Measurements from ENCODE around the gene RYR2.
"Not testable (repeated sequence)": the region's sequence is repeated elsewhere in the genome, so short reads cannot be mapped to it uniquely, and the experiment has no call there.

The RYR2 gene

GRCh38 chr1:237133921-237134320 is 91.9 kb downstream of the RYR2 start:
- no peak overlapping the region for H3K27ac ChIP-seq
- H3K4me3 ChIP-seq = no peak overlapping the region

GRCh38 chr1:237134929-237135328 is 92.9 kb downstream of the RYR2 start:
- H3K4me3 ChIP-seq = no peak overlapping the region
- H3K27ac ChIP-seq = no peak overlapping the region

- Histone ChIP-seq H3K27ac (no peak overlapping the region), H3K4me3 (no peak overlapping the region)
These were observed 96.6 kb downstream of the RYR2 start for GRCh38 chr1:237138551-237138950.

GRCh38 chr1:237139732-237140131 is 97.7 kb downstream of the RYR2 start:
- no peak overlapping the region for H3K4me3 ChIP-seq
- H3K27ac ChIP-seq = no peak overlapping the region

GRCh38 chr1:237140986-237141385 is 99.0 kb downstream of the RYR2 start:
- H3K27ac ChIP-seq = peak overlapping the region in 1 of 21 experiments; percentile 45
- H3K4me3 ChIP-seq = no peak overlapping the region

GRCh38 chr1:237141502-237141901 is 99.5 kb downstream of the RYR2 start:
- H3K4me3 ChIP-seq = no peak overlapping the region
- peak overlapping the region in 4 of 21 experiments; percentile 27 to 45 (median 38) for H3K27ac ChIP-seq

GRCh38 chr1:237145379-237146135 is 103.6 kb downstream of the RYR2 start:
- Histone ChIP-seq H3K27ac (peak overlapping the region in 1 of 21 experiments; percentile 50), H3K4me3 (no peak overlapping the region)

GRCh38 chr1:237146241-237146640 is 104.3 kb downstream of the RYR2 start:
- Histone ChIP-seq H3K4me3 (no peak overlapping the region), H3K27ac (no peak overlapping the region)

- Histone ChIP-seq H3K27ac (no peak overlapping the region), H3K4me3 (no peak overlapping the region)
These were observed 107.9 kb downstream of the RYR2 start for GRCh38 chr1:237149857-237150256.

- H3K4me3 ChIP-seq, H3K27ac ChIP-seq: not testable (repeated sequence)
These were observed 110.0 kb downstream of the RYR2 start for GRCh38 chr1:237151979-237152378.

GRCh38 chr1:237152506-237153335 is 110.7 kb downstream of the RYR2 start:
- no peak overlapping the region for H3K27ac ChIP-seq
- H3K4me3 ChIP-seq = no peak overlapping the region

GRCh38 chr1:237154157-237154556 is 112.2 kb downstream of the RYR2 start:
- Histone ChIP-seq H3K4me3 (no peak overlapping the region), H3K27ac (no peak overlapping the region)

- H3K4me3 ChIP-seq = no peak overlapping the region
- no peak overlapping the region for H3K27ac ChIP-seq
These were observed 122.7 kb downstream of the RYR2 start for GRCh38 chr1:237164406-237165352.

- no peak overlapping the region for H3K27ac ChIP-seq
These were observed 124.1 kb downstream of the RYR2 start for GRCh38 chr1:237166086-237166485.

GRCh38 chr1:237166593-237167101 is 124.7 kb downstream of the RYR2 start:
- H3K4me3 ChIP-seq = no peak overlapping the region
- H3K27ac ChIP-seq = no peak overlapping the region

More at GRCh38 chr1:237166086-237166485, 124.1 kb downstream of the RYR2 start:
- no peak overlapping the region for H3K4me3 ChIP-seq

- Histone ChIP-seq H3K27ac (no peak overlapping the region), H3K4me3 (no peak overlapping the region)
These were observed 128.2 kb downstream of the RYR2 start for GRCh38 chr1:237170149-237170548.

GRCh38 chr1:237171454-237172117 is 129.6 kb downstream of the RYR2 start:
- Histone ChIP-seq H3K4me3 (no peak overlapping the region), H3K27ac (no peak overlapping the region)

- Histone ChIP-seq H3K4me3 (no peak overlapping the region), H3K27ac (no peak overlapping the region)
These were observed 130.1 kb downstream of the RYR2 start for GRCh38 chr1:237172118-237172485.

GRCh38 chr1:237179503-237179902 is 137.5 kb downstream of the RYR2 start:
- H3K27ac ChIP-seq = no peak overlapping the region
- H3K4me3 ChIP-seq = no peak overlapping the region

Measured in skin epidermis (tissue), 12 donors.